ENCODE data around the gene SKIC3.

The SKIC3 gene

GRCh38 chr5:95554647-95555548 is at the start of gene SKIC3, which contains the start of gene ARSK:
TSS of gene SKIC3 (minus strand) at chr5:95554977. CDS start at chr5:95547150, 7,827 bp downstream.
TSS of gene ARSK (plus strand) at chr5:95555101. CDS start at chr5:95555279, 178 bp downstream.
- DNase-seq = peak; percentile 94

GRCh38 chr5:95600557-95600956 is 45.8 kb upstream of the SKIC3 start:
- no peak for DNase-seq

- DNase-seq = no peak
Measured at GRCh38 chr5:95599252-95599651, 44.5 kb upstream of the SKIC3 start.

GRCh38 chr5:95595289-95595931 is 40.6 kb upstream of the SKIC3 start:
- DNase-seq = no peak

- DNase-seq = no peak
Measured at GRCh38 chr5:95591490-95591901, 36.7 kb upstream of the SKIC3 start.

- DNase-seq = no peak
Measured at GRCh38 chr5:95590880-95591279, 36.1 kb upstream of the SKIC3 start.

- DNase-seq = no peak
Measured at GRCh38 chr5:95583992-95584391, 29.2 kb upstream of the SKIC3 start.

GRCh38 chr5:95581576-95581975 is 26.8 kb upstream of the SKIC3 start:
- DNase-seq = no peak

GRCh38 chr5:95572016-95572415 is 17.2 kb upstream of the SKIC3 start:
- no peak for DNase-seq

GRCh38 chr5:95565280-95565920 is 10.6 kb upstream of the SKIC3 start:
- DNase-seq = no peak

GRCh38 chr5:95564450-95564849 is 9.7 kb upstream of the SKIC3 start:
- DNase-seq = no peak

- no peak for DNase-seq
Measured at GRCh38 chr5:95563367-95563766, 8.6 kb upstream of the SKIC3 start.

- DNase-seq = no peak
Measured at GRCh38 chr5:95562282-95562681, 7.5 kb upstream of the SKIC3 start.

GRCh38 chr5:95557841-95558240 is 3.1 kb upstream of the SKIC3 start:
- DNase-seq = no peak

- no peak for DNase-seq
Measured at GRCh38 chr5:95555553-95555952, 776 bp upstream of the SKIC3 start.

GRCh38 chr5:95554331-95554646 is 488 bp downstream of the SKIC3 start:
- DNase-seq = no peak

- DNase-seq = no peak
Measured at GRCh38 chr5:95549030-95549429, 5.7 kb downstream of the SKIC3 start.

- DNase-seq = no peak
Measured at GRCh38 chr5:95543017-95543705, 11.6 kb downstream of the SKIC3 start.

GRCh38 chr5:95537501-95537900 is 17.3 kb downstream of the SKIC3 start:
- DNase-seq = no peak

- no peak for DNase-seq
Measured at GRCh38 chr5:95533761-95534160, 21.0 kb downstream of the SKIC3 start.

- no peak for DNase-seq
Measured at GRCh38 chr5:95533106-95533505, 21.7 kb downstream of the SKIC3 start.

GRCh38 chr5:95532415-95532814 is 22.4 kb downstream of the SKIC3 start:
- DNase-seq = no peak

- DNase-seq = no peak
Measured at GRCh38 chr5:95531491-95531890, 23.3 kb downstream of the SKIC3 start.
